Measurements from ENCODE around the gene ZXDC. TPM values are rescaled to one million over a fixed set of nuclear protein-coding genes. Genes with fewer than 3 reads are reported as not detected.

ZXDC gene
- total RNA-seq, 4 donors from 2014 or later: 40.5 to 97.5 (median 61.2) TPM

DNA sequence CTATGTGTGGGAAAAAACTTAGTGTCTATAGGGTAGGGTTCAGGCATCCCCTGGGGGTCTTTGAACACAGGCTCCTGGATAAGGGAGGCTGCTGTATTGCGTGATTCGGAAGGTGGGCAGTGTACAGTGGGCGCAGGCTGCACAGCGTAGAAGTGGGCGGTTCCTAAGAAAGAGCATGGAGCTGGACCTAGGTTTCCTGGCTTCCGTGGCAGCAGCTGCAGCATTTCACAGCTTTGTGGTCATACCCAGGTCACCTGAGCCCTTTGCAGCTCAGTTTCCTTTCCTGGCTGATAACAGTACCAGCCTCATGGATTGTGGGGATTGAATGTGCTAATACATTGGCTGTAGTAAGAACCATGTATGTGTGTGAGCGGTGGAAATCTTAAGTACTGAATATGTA is 58.7 kb downstream of the ZXDC start:
- H3K4me1 ChIP-seq: no peaks in the 10 kb centered on the region
- H3K9me3 ChIP-seq: no peaks in the 10 kb centered on the region
- no peaks in the 10 kb centered on the region for H3K36me3 ChIP-seq
- H3K27ac ChIP-seq: no peak overlapping the region
- H3K27me3 ChIP-seq: peaks cover 58% of the 10 kb centered on the region
- 88% methylated on average over 7 of the region's 7 CpGs for WGBS
- TF ChIP-seq, protein P1, sequence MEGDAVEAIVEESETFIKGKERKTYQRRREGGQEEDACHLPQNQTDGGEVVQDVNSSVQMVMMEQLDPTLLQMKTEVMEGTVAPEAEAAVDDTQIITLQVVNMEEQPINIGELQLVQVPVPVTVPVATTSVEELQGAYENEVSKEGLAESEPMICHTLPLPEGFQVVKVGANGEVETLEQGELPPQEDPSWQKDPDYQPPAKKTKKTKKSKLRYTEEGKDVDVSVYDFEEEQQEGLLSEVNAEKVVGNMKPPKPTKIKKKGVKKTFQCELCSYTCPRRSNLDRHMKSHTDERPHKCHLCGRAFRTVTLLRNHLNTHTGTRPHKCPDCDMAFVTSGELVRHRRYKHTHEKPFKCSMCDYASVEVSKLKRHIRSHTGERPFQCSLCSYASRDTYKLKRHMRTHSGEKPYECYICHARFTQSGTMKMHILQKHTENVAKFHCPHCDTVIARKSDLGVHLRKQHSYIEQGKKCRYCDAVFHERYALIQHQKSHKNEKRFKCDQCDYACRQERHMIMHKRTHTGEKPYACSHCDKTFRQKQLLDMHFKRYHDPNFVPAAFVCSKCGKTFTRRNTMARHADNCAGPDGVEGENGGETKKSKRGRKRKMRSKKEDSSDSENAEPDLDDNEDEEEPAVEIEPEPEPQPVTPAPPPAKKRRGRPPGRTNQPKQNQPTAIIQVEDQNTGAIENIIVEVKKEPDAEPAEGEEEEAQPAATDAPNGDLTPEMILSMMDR (IDR thresholded peaks at IDR 0.05): no peak
- TF ChIP-seq POLR2A (IDR thresholded peaks at IDR 0.05) (no peak), EP300 (IDR thresholded peaks at IDR 0.05) (no peak)
- H3K4me3 ChIP-seq: no peak overlapping the region
- DNase-seq (ENCODE audit: low spot score in 2 of 2): peak in 1 of 2 donors; percentile 24

DNA sequence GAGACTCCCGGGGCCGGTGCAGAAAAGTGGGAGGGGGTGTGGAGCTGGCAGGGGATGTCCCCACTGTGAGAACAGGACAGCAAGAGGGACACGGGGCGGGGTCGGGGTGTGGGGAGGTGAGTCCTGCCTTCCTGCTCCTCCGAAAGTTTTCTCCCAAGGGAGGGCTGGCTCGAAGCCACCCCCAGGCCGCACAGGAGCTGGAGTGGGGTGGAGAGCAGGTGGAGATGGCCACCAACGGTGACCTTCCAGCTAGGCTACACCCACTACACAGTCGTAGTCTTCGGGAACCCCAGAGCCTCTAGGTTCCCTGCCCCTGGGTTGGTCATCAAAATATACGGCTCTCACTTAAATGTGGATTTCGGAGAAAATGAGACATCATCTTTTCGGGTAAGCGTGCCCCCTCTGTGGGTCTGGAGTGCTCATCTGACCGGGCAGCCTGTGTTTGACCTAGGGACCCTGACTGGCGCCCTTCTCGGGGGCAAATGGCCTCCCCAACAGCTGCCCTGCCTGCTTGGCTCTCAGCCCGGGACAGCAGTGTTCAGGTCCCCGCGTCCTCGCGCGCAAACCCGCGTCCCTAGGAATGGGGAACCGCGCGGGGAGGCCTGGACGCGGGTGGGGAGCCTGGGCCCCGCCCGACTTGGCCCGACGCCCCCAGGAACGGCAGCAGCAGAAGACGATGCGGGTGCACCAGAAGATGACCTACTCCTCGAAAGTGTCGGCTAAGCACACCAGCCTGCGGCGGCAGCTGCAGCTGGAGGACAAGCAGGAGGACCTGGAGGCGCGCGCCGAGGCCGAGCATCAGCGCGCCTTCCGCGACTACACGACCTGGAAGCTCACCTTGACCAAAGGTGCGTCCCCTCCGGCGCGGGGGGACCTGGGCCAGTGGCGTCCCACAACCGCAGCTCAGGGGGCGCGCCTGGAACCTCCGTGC is 59.8 kb downstream of the ZXDC start:
- WGBS: 78% methylated on average over 11 of the region's 61 CpGs
- peak in 1 of 2 donors; percentile 73 for DNase-seq (ENCODE audit: low spot score in 2 of 2)
- no peak overlapping the region for H3K4me3 ChIP-seq
- H3K9me3 ChIP-seq: no peaks in the 10 kb centered on the region
- peaks cover 58% of the 10 kb centered on the region for H3K27me3 ChIP-seq
- no peaks in the 10 kb centered on the region for H3K36me3 ChIP-seq
- no peak overlapping the region for H3K27ac ChIP-seq
- no peaks in the 10 kb centered on the region for H3K4me1 ChIP-seq
- no peak for TF ChIP-seq POLR2A (IDR thresholded peaks at IDR 0.05)
- TF ChIP-seq POLR2AphosphoS5 (IDR thresholded peaks at IDR 0.05): no peak
- TF ChIP-seq EP300 (IDR thresholded peaks at IDR 0.05): no peak
- TF ChIP-seq, protein P1 (IDR thresholded peaks at IDR 0.05): no peak

DNA sequence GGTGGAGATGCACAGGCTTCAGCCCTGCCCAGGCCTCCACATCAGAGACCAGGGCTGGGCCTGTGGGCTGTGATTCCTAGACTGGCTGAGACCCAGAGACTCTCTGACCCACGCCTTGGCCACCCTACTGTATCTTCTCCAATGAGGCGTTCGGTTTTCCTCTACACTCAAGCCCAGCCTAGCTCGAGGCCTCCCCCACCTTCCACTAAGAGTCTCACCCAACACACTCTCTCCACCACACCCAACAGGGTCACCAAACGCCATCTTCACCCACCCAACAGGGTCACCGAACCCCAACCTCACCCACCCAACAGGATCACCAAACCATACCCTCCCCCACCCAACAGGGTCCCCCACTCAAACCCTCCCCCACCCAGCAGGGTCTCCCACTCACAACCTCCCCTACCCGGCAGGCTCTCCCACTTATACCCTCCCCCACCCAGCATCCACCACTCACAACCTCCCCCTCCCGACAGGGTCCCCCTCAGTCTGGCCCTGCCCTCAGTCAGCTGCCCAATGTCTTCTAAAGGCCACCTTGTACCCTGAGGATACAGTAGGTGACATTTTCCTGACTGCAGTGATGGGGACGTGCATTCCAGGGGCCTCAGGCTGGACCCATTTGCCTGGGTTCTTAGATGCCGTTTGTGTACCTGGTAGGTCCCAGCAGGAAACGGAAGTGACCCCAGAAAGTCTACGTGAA is 60.6 kb downstream of the ZXDC start:
- Histone ChIP-seq H3K4me1 (no peaks in the 10 kb centered on the region), H3K4me3 (no peak overlapping the region), H3K27me3 (peaks cover 65% of the 10 kb centered on the region), H3K9me3 (no peaks in the 10 kb centered on the region), H3K27ac (no peak overlapping the region), H3K36me3 (no peaks in the 10 kb centered on the region)
- peak in 1 of 2 donors; percentile 71 for DNase-seq (ENCODE audit: low spot score in 2 of 2)
- TF ChIP-seq POLR2A (IDR thresholded peaks at IDR 0.05) (no peak), POLR2AphosphoS5 (IDR thresholded peaks at IDR 0.05) (no peak), EP300 (IDR thresholded peaks at IDR 0.05) (no peak)
- TF ChIP-seq, protein P1 (IDR thresholded peaks at IDR 0.05): no peak
- 91% methylated on average over 12 of the region's 12 CpGs for WGBS

DNA sequence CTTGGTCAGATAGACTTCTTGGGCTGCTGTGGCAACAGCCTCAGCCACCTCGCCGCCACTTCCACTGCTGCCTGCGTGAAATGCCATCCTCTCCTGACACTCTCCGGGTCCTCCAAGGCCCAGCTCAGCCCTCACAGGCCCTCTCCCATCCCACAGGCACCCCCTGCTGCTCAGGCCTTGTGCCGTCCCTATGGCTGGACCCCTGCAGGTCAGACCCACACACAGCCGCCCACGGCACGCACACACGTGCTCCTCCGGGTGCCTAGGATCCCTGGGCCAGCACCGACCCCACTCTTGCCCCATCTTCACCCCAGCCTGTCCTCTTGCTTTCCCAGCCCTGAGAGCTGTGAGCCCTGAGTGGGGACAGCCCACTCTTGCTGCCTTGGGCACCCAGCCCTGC is 61.3 kb downstream of the ZXDC start:
- TF ChIP-seq EP300 (IDR thresholded peaks at IDR 0.05) (no peak), POLR2AphosphoS5 (IDR thresholded peaks at IDR 0.05) (no peak), POLR2A (IDR thresholded peaks at IDR 0.05) (no peak)
- TF ChIP-seq, protein P1 (IDR thresholded peaks at IDR 0.05): no peak
- Histone ChIP-seq H3K27ac (no peak overlapping the region), H3K27me3 (peaks cover 65% of the 10 kb centered on the region), H3K4me3 (no peak overlapping the region), H3K36me3 (no peaks in the 10 kb centered on the region), H3K4me1 (no peaks in the 10 kb centered on the region), H3K9me3 (no peaks in the 10 kb centered on the region)
- DNase-seq (ENCODE audit: low spot score in 2 of 2): peak in 1 of 2 donors; percentile 44
- WGBS: 94% methylated on average over 11 of the region's 11 CpGs

DNA sequence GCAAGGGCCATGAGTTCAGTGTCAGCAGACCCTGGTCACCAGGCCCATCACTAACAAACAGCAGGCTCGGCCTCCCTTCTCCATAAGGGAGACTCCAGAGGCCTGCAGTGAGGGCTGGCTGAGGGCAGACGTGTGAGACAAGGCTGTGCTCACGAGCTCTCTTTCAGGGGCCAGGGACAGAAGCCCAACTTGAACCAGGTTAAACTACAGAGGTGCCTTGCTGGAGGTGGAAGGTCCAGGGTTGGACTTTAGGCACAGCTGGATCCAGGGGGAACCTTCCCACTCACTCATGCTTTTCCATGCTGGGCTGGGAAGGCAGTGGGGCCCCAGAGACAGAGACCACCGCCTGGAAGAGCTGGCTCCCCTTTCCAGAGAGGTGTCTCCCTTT is 62.0 kb downstream of the ZXDC start:
- H3K27me3 ChIP-seq: peaks cover 60% of the 10 kb centered on the region
- H3K36me3 ChIP-seq: no peaks in the 10 kb centered on the region
- peak in 1 of 2 donors; percentile 65 for DNase-seq (ENCODE audit: low spot score in 2 of 2)
- H3K9me3 ChIP-seq: no peaks in the 10 kb centered on the region
- H3K4me3 ChIP-seq: no peak overlapping the region
- no peak for TF ChIP-seq EP300 (IDR thresholded peaks at IDR 0.05)
- no peak for TF ChIP-seq POLR2AphosphoS5 (IDR thresholded peaks at IDR 0.05)
- no peak for TF ChIP-seq POLR2A (IDR thresholded peaks at IDR 0.05)
- TF ChIP-seq, protein P1 (IDR thresholded peaks at IDR 0.05): no peak
- H3K4me1 ChIP-seq: no peaks in the 10 kb centered on the region
- WGBS: no CpG with 5 or more reads among the region's 4 CpGs
- no peak overlapping the region for H3K27ac ChIP-seq

Data from suprapubic skin (tissue), 4 donors.